ENCODE results near the gene FSTL5. TPM values are rescaled to one million over a fixed set of nuclear protein-coding genes. Genes with fewer than 3 reads are reported as not detected.

FSTL5 gene
- total and polyA plus RNA-seq, 2 experiments from 2014 or later: 0.06 to 0.49 TPM

DNA sequence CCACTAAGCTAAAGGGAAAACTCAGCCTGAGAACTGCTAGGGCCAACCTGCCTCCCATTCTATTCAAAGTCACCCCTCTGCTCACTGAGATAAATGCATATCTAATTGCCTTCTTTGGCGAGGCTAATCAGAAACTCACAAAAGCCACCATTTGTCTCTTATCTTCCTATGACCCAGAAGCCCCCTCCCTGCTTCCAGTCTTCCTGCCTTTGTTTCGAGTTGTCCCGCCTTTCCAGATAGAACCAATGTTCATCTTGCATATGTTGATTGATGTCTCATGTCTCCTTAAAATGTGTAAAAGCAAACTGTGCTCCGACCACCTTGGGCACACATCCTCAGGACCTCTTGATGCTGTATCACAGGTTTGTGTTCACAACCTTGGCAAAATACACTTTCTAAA is 459.8 kb downstream of the FSTL5 start (continued):
- no peak for TF ChIP-seq ZNF462 (CRISPR knock-in tag; IDR thresholded peaks at IDR 0.05)

DNA sequence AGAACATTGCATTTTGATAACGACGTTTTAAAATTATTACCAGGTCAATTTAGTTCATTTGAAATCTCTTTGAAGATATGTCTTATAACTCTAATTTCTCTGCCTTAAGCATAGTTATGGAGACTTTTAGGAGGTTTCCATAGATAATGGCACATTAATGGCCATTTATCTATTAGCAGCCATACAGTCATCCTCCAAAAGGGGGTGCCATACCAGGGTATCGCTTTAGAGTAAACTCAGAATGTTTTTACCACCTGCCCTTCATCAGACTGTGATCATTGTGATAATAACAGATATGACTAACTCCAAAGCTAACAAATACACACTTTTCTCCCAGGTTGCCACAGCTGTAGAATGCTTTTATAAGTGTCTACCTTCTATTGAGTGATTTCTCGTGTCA is 461.5 kb downstream of the FSTL5 start:
- Histone ChIP-seq H3F3A (replicated peaks; ENCODE audit: low read depth) (no peaks in the 10 kb centered on the region), H3K4me1 (ENCODE audit: insufficient read depth) (no peaks in the 10 kb centered on the region), H3K4me2 (no peak overlapping the region), H3K27me3 (ENCODE audit: insufficient read depth) (no peaks in the 10 kb centered on the region), H4K20me1 (replicated peaks; ENCODE audit: insufficient read depth) (no peaks in the 10 kb centered on the region), H3K79me2 (replicated peaks; ENCODE audit: insufficient read depth) (no peaks in the 10 kb centered on the region), H3K4me3 (no peak overlapping the region), H3K27ac (ENCODE audit: low read depth) (no peak overlapping the region), H3K36me3 (ENCODE audit: insufficient read depth) (no peaks in the 10 kb centered on the region), H2AFZ (no peak overlapping the region), H3K9me2 (ENCODE audit: insufficient read depth) (peaks cover 3% of the 10 kb centered on the region; the same call in 1 of the 2 replicates)
- TF ChIP-seq, protein P1, sequence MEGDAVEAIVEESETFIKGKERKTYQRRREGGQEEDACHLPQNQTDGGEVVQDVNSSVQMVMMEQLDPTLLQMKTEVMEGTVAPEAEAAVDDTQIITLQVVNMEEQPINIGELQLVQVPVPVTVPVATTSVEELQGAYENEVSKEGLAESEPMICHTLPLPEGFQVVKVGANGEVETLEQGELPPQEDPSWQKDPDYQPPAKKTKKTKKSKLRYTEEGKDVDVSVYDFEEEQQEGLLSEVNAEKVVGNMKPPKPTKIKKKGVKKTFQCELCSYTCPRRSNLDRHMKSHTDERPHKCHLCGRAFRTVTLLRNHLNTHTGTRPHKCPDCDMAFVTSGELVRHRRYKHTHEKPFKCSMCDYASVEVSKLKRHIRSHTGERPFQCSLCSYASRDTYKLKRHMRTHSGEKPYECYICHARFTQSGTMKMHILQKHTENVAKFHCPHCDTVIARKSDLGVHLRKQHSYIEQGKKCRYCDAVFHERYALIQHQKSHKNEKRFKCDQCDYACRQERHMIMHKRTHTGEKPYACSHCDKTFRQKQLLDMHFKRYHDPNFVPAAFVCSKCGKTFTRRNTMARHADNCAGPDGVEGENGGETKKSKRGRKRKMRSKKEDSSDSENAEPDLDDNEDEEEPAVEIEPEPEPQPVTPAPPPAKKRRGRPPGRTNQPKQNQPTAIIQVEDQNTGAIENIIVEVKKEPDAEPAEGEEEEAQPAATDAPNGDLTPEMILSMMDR (conservative IDR thresholded peaks at IDR 0.05; ENCODE audit: low read depth in 2 of 2): peak; percentile 58 to 62
- no peak for TF ChIP-seq POLR2AphosphoS5 (IDR thresholded peaks at IDR 0.05; ENCODE audit: low read depth)
- TF ChIP-seq EZH2phosphoT487 (IDR thresholded peaks at IDR 0.05; ENCODE audit: unreplicated experiment): no peak
- TF ChIP-seq EZH2 (IDR thresholded peaks at IDR 0.05; ENCODE audit: low read depth, unreplicated experiment): no peak
- no peaks in the 10 kb centered on the region for H3K9me3 Mint-ChIP-seq
- no peak overlapping the region for H3K27ac Mint-ChIP-seq
- DNase-seq (ENCODE audit: low spot score) (peak; percentile 41), ATAC-seq (no peak)
- no peaks in the 10 kb centered on the region for H3K27me3 Mint-ChIP-seq (ENCODE audit: insufficient read depth, low read depth, poor library complexity)
- no peaks in the 10 kb centered on the region for H3K4me1 Mint-ChIP-seq
- no peaks in the 10 kb centered on the region for H3K36me3 Mint-ChIP-seq (ENCODE audit: low read depth)
- H3K4me3 Mint-ChIP-seq: no peak overlapping the region
